HEK293 (cell line): ENCODE results near the gene GRHL3.

Source experiments
- BCL11A ChIP-seq: fragments of 450-650 bp; formaldehyde crosslinking; IDR thresholded peaks from 2 replicates; pipeline ENCODE4 v1.5.1; 2016; ENCODE audit warnings: low read depth, missing biosample characterization, missing genetic modification characterization
- CTCF ChIP-seq: fragments of 450-650 bp; formaldehyde crosslinking; IDR thresholded peaks from 2 replicates; pipeline ENCODE4 v1.5.1; 2016; ENCODE audit warnings: missing biosample characterization, missing genetic modification characterization
- HOXC10 ChIP-seq: sonication (generic); formaldehyde crosslinking; IDR thresholded peaks from 2 replicates; pipeline ENCODE4 v1.8.1; 2023; ENCODE audit warnings: mild to moderate bottlenecking, missing genetic modification reagents
- KLF17 ChIP-seq: fragments of 450-650 bp; formaldehyde crosslinking; IDR thresholded peaks from 2 replicates; pipeline ENCODE4 v1.5.1; 2016; ENCODE audit warnings: missing biosample characterization, missing genetic modification characterization
- REPIN1 ChIP-seq: fragments of 450-650 bp; formaldehyde crosslinking; IDR thresholded peaks from 2 replicates; pipeline ENCODE4 v1.5.1; 2017; ENCODE audit warnings: missing biosample characterization, missing genetic modification characterization, low read depth
- REST ChIP-seq: fragments of 450-650 bp; formaldehyde crosslinking; IDR thresholded peaks from 2 replicates; pipeline ENCODE4 v1.5.1; 2016; ENCODE audit warnings: missing biosample characterization, missing genetic modification characterization
- YY1 ChIP-seq: fragments of 450-650 bp; formaldehyde crosslinking; IDR thresholded peaks from 2 replicates; pipeline ENCODE4 v1.5.1; 2018; ENCODE audit warnings: missing biosample characterization, missing genetic modification characterization
- ZFP37 ChIP-seq: fragments of 450-650 bp; formaldehyde crosslinking; IDR thresholded peaks from 2 replicates; pipeline ENCODE4 v1.5.1; 2016; ENCODE audit warnings: missing biosample characterization, missing genetic modification characterization
- ZNF362 ChIP-seq: fragments of 450-650 bp; formaldehyde crosslinking; IDR thresholded peaks from 2 replicates; pipeline ENCODE4 v1.5.1; 2016; ENCODE audit warnings: missing biosample characterization, missing genetic modification characterization
- ZNF558 ChIP-seq: fragments of 450-650 bp; formaldehyde crosslinking; IDR thresholded peaks from 2 replicates; pipeline ENCODE4 v1.5.1; 2016; ENCODE audit warnings: missing biosample characterization, missing genetic modification characterization
- ZNF837 ChIP-seq: fragments of 450-650 bp; formaldehyde crosslinking; IDR thresholded peaks from 2 replicates; pipeline ENCODE4 v1.5.1; 2016; ENCODE audit warnings: missing biosample characterization, missing genetic modification characterization

- TF ChIP-seq BCL11A (tag by site-specific recombination) (no peak), REPIN1 (tag by site-specific recombination) (no peak), CTCF (no peak), YY1 (tag by site-specific recombination) (no peak), HOXC10 (CRISPR knock-in tag) (no peak), ZFP37 (tag by site-specific recombination) (no peak), REST (tag by site-specific recombination) (no peak), ZNF558 (no peak), ZNF362 (no peak), ZNF837 (no peak), KLF17 (tag by site-specific recombination) (no peak)
These were observed 19.3 kb upstream of the GRHL3 start for GRCh38 chr1:24299901-24300300.
